WTC11 (cell line): Measurements from ENCODE around the gene TMEM200C. TPM values are rescaled to one million over a fixed set of nuclear protein-coding genes. Genes with fewer than 3 reads are reported as not detected.

Experiments used
- ATAC-seq: fragments of 200-7000 bp; cut with Tn5 transposase; 2 replicates; pipeline ENCODE4 v1.10.0; 2021; ENCODE audit warnings: mild to moderate bottlenecking, moderate library complexity
- CTCF ChIA-PET: fragments of 300-600 bp; sonication (Branson Sonifier 250); formaldehyde crosslinking; loops from one replicate; lab custom pipeline; 2021; ENCODE audit warnings: antibody characterized with exemption; lab: Charles Lee
- POLR2A ChIA-PET: fragments of 350-600 bp; sonication (Branson Sonifier 250); formaldehyde crosslinking; loops from one replicate; lab custom pipeline; 2021; ENCODE audit warnings: antibody characterized with exemption; lab: Charles Lee
- DNase-seq: peaks from one replicate; pipeline ENCODE4 v3.0.0; 2021; ENCODE audit warnings: low spot score
- H3K27ac Mint-ChIP-seq: 2 replicates; pipeline ENCODE4 v1.8.0; 2021; ENCODE audit warnings: mixed read lengths
- H3K27me3 Mint-ChIP-seq: 2 replicates; pipeline ENCODE4 v1.8.0; 2021; ENCODE audit warnings: low read depth, mild to moderate bottlenecking, moderate library complexity, mixed read lengths
- H3K36me3 Mint-ChIP-seq: 2 replicates; pipeline ENCODE4 v1.8.0; 2021; ENCODE audit warnings: mixed read lengths
- H3K4me1 Mint-ChIP-seq: 2 replicates; pipeline ENCODE4 v1.8.0; 2022; ENCODE audit warnings: mixed read lengths
- H3K4me3 Mint-ChIP-seq: 2 replicates; pipeline ENCODE4 v1.8.0; 2021; ENCODE audit warnings: mild to moderate bottlenecking, moderate library complexity, mixed read lengths
- H3K9me3 Mint-ChIP-seq: 2 replicates; pipeline ENCODE4 v1.8.0; 2021; ENCODE audit warnings: mixed read lengths
- EMX1 ChIP-seq: fragments of 250-450 bp; sonication (Bioruptor Pico); IDR thresholded peaks from 2 replicates; pipeline ENCODE4 v1.8.0; 2021; ENCODE audit warnings: mild to moderate bottlenecking
- ESRRA ChIP-seq: sonication (generic); formaldehyde crosslinking; IDR thresholded peaks from 2 replicates; pipeline ENCODE4 v1.8.1; 2022; ENCODE audit warnings: mild to moderate bottlenecking, missing genetic modification reagents, borderline replicate concordance
- MYBL2 ChIP-seq: sonication (generic); formaldehyde crosslinking; IDR thresholded peaks from 2 replicates; pipeline ENCODE4 v1.8.1; 2023; ENCODE audit warnings: mild to moderate bottlenecking, moderate library complexity, missing genetic modification reagents
- TEAD1 ChIP-seq: sonication (generic); formaldehyde crosslinking; IDR thresholded peaks from 2 replicates; pipeline ENCODE4 v1.8.0; 2022; ENCODE audit warnings: mild to moderate bottlenecking, missing genetic modification reagents
- total RNA-seq: library from RNA; stranded (reverse); gene quantifications from 3 replicates; pipeline ENCODE4 v1.2.3, GENCODE V29; 2021
- TF ChIP-seq, protein P1 (sequence below): fragments of 250-450 bp; sonication (Bioruptor Pico); IDR thresholded peaks from 2 replicates; pipeline ENCODE4 v1.9.0; 2021; ENCODE audit warnings: mild to moderate bottlenecking, borderline replicate concordance
- TF ChIP-seq, protein P2 (sequence below): sonication (generic); formaldehyde crosslinking; conservative IDR thresholded peaks from 2 replicates; pipeline ENCODE4 v1.8.1; 2023; ENCODE audit warnings: mild to moderate bottlenecking, low read depth, missing genetic modification reagents, moderate library complexity
- TF ChIP-seq, protein P3 (sequence below): fragments of 200-600 bp; IDR thresholded peaks from 2 replicates; pipeline ENCODE4 v1.8.0; 2022; ENCODE audit warnings: antibody characterized with exemption
- TF ChIP-seq, protein P4 (sequence below): sonication (generic); formaldehyde crosslinking; IDR thresholded peaks from 2 replicates; pipeline ENCODE4 v1.8.0; 2023; ENCODE audit warnings: missing genetic modification reagents, mild to moderate bottlenecking, borderline replicate concordance
- TF ChIP-seq, protein P5 (sequence below): sonication (generic); formaldehyde crosslinking; IDR thresholded peaks from 2 replicates; pipeline ENCODE4 v1.8.1; 2022; ENCODE audit warnings: mild to moderate bottlenecking, moderate library complexity, missing genetic modification reagents

TMEM200C gene
- total RNA-seq, 1 experiment from 2014 or later: 6.1 TPM

DNA sequence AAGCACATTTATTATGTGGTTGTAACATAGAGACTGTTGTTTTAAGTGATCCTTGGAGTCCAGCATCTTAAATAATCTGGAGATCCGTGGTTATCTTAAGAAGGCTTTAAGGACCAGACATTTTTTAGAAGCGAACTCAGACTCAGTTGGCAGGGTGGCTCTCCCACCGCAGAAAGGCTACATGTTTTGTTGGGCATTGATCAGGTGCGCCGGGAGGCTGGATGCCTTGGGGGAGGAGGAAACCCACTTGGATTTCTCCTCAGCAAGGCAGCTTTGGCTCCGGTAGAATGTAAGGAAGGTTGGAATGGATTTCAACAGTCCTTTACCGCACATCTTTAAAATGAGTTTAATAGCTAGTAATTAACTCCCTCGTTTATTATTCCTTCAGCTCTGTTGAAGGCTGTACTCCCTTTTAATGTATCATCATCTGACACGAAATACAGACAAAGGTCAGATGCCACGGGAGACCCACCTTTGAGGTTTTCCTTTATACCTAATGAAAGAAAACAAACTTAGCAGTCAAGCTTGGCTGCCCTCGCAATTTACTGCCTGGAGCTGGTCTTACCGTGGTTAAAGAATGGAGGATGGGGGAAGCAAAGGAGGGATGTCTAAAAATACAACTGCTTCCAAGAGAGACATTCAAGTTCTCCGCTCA lies 1.2 kb downstream of the TMEM200C start:
- no peak for ATAC-seq
- Mint-ChIP-seq H3K36me3 (no peaks in the 10 kb centered on the region), H3K4me3 (peak overlapping the region; percentile 83), H3K4me1 (peaks cover 47% of the 10 kb centered on the region), H3K9me3 (no peaks in the 10 kb centered on the region), H3K27ac (no peak overlapping the region), H3K27me3 (peaks cover 46% of the 10 kb centered on the region)
- ChIA-PET CTCF (interaction anchor here (0.7 to 2.2 kb wide), 5 partner anchors 15 to 992 kb away, joined by 3 to 8 read pairs (median 3); no protein-coding TSS in a partner anchor), POLR2A (no interaction called here)
- 0 out of 2 replicates have a peak, but pooled peaks have one; percentile 29 for TF ChIP-seq MYBL2 (CRISPR knock-in tag)
- TF ChIP-seq, protein P1, sequence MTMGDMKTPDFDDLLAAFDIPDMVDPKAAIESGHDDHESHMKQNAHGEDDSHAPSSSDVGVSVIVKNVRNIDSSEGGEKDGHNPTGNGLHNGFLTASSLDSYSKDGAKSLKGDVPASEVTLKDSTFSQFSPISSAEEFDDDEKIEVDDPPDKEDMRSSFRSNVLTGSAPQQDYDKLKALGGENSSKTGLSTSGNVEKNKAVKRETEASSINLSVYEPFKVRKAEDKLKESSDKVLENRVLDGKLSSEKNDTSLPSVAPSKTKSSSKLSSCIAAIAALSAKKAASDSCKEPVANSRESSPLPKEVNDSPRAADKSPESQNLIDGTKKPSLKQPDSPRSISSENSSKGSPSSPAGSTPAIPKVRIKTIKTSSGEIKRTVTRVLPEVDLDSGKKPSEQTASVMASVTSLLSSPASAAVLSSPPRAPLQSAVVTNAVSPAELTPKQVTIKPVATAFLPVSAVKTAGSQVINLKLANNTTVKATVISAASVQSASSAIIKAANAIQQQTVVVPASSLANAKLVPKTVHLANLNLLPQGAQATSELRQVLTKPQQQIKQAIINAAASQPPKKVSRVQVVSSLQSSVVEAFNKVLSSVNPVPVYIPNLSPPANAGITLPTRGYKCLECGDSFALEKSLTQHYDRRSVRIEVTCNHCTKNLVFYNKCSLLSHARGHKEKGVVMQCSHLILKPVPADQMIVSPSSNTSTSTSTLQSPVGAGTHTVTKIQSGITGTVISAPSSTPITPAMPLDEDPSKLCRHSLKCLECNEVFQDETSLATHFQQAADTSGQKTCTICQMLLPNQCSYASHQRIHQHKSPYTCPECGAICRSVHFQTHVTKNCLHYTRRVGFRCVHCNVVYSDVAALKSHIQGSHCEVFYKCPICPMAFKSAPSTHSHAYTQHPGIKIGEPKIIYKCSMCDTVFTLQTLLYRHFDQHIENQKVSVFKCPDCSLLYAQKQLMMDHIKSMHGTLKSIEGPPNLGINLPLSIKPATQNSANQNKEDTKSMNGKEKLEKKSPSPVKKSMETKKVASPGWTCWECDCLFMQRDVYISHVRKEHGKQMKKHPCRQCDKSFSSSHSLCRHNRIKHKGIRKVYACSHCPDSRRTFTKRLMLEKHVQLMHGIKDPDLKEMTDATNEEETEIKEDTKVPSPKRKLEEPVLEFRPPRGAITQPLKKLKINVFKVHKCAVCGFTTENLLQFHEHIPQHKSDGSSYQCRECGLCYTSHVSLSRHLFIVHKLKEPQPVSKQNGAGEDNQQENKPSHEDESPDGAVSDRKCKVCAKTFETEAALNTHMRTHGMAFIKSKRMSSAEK: no peak
- DNase-seq: no peak

DNA sequence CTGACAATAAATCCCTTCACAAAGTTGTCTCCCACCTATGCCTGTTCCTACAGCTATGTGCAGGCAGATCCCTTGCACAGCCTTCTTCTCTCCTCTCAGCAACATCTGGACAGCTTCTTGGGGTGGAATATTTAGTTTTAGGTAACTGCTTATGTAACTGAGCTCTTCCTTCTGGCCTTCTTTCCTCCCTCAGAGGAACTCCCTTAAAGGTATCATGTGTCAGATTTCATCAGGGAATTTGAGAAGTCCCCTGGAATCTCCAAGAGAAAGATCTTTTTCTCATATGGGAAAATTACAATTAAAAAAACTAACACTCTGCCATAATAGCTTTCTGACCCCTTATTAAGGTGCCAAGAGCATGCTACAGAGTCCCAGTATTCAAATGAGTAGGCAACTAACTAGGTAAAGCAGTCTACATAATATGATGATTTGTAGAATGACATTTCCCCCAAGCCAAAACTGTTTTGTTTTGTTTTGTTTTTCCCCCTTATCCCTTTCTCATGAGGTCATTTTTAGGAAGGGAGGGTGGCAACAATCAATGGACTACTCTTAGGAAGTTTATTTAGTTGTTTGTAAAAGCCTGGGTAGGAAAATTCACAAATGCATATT lies 2.4 kb downstream of the TMEM200C start:
- CTCF ChIA-PET: interaction anchor here (0.5 kb wide), 1 partner anchor 203 kb away, joined by 3 read pairs; no protein-coding TSS in a partner anchor
- no peak for ATAC-seq
- Mint-ChIP-seq H3K9me3 (no peaks in the 10 kb centered on the region), H3K4me1 (peaks cover 47% of the 10 kb centered on the region), H3K4me3 (peak overlapping the region; percentile 83; the same call in 1 of the 2 replicates), H3K27ac (no peak overlapping the region), H3K36me3 (no peaks in the 10 kb centered on the region), H3K27me3 (peaks cover 46% of the 10 kb centered on the region)
- no peak for TF ChIP-seq TEAD1 (CRISPR knock-in tag)
- TF ChIP-seq, protein P2, sequence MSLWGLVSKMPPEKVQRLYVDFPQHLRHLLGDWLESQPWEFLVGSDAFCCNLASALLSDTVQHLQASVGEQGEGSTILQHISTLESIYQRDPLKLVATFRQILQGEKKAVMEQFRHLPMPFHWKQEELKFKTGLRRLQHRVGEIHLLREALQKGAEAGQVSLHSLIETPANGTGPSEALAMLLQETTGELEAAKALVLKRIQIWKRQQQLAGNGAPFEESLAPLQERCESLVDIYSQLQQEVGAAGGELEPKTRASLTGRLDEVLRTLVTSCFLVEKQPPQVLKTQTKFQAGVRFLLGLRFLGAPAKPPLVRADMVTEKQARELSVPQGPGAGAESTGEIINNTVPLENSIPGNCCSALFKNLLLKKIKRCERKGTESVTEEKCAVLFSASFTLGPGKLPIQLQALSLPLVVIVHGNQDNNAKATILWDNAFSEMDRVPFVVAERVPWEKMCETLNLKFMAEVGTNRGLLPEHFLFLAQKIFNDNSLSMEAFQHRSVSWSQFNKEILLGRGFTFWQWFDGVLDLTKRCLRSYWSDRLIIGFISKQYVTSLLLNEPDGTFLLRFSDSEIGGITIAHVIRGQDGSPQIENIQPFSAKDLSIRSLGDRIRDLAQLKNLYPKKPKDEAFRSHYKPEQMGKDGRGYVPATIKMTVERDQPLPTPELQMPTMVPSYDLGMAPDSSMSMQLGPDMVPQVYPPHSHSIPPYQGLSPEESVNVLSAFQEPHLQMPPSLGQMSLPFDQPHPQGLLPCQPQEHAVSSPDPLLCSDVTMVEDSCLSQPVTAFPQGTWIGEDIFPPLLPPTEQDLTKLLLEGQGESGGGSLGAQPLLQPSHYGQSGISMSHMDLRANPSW (CRISPR knock-in tag): no peak
- TF ChIP-seq, protein P3, sequence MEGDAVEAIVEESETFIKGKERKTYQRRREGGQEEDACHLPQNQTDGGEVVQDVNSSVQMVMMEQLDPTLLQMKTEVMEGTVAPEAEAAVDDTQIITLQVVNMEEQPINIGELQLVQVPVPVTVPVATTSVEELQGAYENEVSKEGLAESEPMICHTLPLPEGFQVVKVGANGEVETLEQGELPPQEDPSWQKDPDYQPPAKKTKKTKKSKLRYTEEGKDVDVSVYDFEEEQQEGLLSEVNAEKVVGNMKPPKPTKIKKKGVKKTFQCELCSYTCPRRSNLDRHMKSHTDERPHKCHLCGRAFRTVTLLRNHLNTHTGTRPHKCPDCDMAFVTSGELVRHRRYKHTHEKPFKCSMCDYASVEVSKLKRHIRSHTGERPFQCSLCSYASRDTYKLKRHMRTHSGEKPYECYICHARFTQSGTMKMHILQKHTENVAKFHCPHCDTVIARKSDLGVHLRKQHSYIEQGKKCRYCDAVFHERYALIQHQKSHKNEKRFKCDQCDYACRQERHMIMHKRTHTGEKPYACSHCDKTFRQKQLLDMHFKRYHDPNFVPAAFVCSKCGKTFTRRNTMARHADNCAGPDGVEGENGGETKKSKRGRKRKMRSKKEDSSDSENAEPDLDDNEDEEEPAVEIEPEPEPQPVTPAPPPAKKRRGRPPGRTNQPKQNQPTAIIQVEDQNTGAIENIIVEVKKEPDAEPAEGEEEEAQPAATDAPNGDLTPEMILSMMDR: no peak
- TF ChIP-seq, protein P4, sequence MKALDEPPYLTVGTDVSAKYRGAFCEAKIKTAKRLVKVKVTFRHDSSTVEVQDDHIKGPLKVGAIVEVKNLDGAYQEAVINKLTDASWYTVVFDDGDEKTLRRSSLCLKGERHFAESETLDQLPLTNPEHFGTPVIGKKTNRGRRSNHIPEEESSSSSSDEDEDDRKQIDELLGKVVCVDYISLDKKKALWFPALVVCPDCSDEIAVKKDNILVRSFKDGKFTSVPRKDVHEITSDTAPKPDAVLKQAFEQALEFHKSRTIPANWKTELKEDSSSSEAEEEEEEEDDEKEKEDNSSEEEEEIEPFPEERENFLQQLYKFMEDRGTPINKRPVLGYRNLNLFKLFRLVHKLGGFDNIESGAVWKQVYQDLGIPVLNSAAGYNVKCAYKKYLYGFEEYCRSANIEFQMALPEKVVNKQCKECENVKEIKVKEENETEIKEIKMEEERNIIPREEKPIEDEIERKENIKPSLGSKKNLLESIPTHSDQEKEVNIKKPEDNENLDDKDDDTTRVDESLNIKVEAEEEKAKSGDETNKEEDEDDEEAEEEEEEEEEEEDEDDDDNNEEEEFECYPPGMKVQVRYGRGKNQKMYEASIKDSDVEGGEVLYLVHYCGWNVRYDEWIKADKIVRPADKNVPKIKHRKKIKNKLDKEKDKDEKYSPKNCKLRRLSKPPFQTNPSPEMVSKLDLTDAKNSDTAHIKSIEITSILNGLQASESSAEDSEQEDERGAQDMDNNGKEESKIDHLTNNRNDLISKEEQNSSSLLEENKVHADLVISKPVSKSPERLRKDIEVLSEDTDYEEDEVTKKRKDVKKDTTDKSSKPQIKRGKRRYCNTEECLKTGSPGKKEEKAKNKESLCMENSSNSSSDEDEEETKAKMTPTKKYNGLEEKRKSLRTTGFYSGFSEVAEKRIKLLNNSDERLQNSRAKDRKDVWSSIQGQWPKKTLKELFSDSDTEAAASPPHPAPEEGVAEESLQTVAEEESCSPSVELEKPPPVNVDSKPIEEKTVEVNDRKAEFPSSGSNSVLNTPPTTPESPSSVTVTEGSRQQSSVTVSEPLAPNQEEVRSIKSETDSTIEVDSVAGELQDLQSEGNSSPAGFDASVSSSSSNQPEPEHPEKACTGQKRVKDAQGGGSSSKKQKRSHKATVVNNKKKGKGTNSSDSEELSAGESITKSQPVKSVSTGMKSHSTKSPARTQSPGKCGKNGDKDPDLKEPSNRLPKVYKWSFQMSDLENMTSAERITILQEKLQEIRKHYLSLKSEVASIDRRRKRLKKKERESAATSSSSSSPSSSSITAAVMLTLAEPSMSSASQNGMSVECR (CRISPR knock-in tag): no peak
- TF ChIP-seq, protein P5, sequence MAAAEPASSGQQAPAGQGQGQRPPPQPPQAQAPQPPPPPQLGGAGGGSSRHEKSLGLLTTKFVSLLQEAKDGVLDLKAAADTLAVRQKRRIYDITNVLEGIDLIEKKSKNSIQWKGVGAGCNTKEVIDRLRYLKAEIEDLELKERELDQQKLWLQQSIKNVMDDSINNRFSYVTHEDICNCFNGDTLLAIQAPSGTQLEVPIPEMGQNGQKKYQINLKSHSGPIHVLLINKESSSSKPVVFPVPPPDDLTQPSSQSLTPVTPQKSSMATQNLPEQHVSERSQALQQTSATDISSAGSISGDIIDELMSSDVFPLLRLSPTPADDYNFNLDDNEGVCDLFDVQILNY (CRISPR knock-in tag): no peak
- TF ChIP-seq ESRRA (CRISPR knock-in tag): no peak
- TF ChIP-seq EMX1: no peak
- no peak for DNase-seq
- POLR2A ChIA-PET: no interaction called here
